GM19351 (cell line): ENCODE results near the gene WBP2NL.

Experiments used
- ATAC-seq: cut with Tn5 transposase; IDR thresholded peaks from one replicate; pipeline ENCODE4 v1.9.1; 2021; ENCODE audit warnings: mild to moderate bottlenecking, moderate library complexity; ENCODE audit not compliant: unreplicated experiment

The WBP2NL gene

DNA sequence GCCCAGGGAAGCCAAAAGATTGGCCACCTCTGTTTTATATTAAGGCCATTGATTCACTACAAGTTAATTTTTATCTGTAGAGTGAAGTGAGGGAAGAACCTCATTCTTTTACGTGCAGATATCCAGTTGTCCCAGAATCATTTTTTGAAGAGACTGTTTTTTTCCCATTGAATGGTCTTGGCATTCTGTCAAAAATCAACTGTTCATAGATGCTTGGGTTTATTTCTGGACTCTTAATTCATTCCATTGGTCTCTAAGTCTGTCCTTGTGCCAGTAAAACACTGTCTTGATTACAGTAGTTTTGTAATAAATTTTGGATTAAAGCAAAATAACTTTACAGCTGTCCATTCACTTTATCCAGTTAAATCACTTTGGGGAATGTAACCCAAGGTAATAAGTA lies 26.8 kb downstream of the WBP2NL start:
- ATAC-seq = no peak

DNA sequence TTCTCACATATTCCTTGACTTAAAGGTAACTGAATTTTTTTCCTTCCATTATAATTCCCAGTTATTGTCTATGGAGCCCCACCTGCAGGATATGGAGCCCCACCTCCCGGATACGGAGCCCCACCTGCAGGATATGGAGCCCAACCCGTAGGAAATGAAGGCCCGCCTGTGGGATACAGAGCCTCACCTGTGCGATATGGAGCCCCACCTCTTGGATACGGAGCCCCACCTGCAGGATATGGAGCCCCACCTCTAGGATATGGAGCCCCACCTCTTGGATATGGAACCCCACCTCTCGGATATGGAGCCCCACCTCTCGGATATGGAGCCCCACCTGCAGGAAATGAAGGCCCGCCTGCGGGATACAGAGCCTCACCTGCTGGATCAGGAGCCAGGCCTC lies 28.1 kb downstream of the WBP2NL start:
- ATAC-seq = no peak

DNA sequence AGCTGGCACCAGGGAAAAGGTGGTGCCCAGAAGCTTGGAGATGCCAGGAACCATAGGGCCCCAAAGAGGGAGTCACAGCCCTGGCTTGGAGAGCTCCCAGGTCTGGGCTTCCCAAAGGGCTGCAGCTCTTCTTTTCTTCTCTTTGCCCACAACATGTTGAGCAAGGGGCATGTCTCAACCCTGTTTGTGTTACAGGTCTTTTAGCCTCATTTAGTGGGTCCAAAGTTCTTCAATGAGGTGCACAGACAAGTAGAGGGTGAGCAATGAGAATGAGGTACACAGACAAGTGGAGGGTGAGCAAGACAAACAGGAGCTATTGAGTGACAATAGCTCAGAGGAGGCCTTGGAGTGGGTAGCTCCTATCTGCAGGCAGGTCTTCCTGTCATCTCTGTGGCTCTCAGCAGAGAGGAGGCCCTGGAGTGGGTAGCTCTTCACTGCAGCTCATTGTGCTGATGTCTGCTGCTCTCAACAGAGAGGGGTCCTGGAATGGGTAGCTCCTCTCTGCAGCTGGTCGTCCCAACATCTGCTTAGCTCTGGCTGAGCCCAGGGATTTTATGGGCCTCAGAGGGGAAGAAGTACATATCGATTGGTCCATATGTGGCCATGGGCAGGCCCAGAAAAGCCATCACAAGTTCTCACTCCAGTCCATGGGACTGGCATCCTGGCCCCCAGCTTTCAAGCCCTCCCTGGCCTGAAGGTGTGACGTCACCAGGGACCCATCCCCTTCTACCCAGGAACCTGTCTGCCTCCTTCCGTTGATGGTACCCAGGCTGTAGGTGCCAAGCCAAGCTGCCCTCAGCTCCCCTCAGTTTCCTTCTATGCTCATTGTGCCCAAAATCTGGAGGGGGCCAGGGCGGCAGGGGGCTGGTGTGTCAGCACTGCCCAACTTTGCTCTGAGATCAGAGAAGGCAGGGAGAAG lies 34.9 kb downstream of the WBP2NL start:
- ATAC-seq = no peak

DNA sequence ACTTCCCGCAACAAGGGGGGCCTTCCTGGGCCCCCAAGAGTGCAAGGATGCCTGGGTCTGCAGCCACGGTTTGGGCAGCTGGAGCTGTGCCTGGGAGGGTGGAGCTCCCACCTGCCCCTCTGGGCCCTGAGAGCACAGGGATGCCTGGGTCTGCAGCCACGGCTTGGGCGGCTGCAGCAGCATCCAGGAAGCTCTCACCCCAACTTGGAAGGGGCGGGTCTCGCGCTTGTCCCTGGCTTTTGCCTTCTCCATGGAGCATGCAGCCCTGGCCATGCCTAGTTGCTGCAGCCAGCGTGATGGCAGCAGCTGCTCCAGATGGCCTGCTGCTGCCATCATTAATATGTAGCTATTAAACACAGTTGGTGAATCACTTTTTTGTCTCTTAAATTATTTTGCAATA lies 36.7 kb downstream of the WBP2NL start:
- no peak for ATAC-seq

DNA sequence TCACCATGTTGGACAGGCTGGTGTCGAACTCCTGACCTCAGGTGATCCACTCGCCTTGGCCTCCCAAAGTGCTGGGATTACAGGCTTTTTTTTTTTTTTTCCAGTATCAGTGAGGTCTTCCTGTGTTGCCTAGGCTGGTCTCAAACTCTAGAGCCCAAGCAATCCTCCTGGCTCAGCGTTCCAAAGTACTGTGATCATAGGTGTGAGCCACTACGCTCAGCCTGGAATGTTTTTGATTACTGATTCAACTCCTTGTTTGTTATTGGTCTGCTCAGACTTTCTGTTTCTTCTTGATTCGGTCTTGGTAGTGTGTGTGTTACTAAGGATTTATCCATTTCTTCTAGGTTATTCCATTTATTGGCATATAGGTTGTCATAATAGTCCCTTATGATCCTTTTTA lies 40.7 kb downstream of the WBP2NL start:
- ATAC-seq = no peak

DNA sequence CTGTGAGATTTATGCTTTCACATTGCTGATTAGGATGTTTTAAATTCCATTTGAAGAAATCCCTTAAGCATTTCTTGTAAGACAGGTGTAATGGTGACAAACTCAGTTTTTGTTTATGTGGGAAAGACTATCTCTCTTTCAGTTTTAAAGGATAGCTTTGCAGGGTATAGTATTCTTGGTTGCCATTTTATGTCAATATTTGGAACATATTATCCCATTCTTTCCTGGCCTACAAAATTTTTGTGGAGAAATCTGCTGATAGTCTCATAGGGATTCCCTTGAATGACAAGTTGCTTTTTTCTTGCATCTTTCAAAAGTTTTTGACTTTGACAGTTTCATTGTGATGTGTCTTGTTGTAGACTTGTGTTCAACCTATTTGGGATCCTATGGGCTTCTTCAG lies 43.2 kb downstream of the WBP2NL start:
- no peak for ATAC-seq

DNA sequence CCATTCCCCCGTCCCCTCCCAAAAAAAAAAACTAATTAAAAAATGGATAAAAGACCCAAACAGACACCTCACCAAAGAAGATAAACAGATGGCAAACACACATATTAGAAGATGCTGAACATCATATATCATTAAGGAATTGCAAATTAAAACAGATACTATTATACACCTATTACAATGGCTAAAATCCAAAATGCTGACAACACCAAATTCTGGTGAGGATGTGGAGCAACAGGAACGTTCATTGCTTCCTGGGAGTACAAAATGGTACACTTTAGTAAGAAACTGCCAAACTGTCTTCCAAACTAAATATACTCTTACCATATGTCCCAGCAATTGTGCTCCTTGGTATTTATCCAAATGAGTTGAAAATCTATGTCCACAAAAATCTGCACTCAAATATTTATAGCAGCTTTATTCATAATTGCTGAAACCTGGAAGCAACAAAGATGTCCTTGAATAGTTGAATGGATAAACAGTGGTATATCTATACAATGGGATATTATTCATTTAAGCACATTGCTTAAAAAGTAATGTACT lies 52.1 kb downstream of the WBP2NL start:
- no peak for ATAC-seq

DNA sequence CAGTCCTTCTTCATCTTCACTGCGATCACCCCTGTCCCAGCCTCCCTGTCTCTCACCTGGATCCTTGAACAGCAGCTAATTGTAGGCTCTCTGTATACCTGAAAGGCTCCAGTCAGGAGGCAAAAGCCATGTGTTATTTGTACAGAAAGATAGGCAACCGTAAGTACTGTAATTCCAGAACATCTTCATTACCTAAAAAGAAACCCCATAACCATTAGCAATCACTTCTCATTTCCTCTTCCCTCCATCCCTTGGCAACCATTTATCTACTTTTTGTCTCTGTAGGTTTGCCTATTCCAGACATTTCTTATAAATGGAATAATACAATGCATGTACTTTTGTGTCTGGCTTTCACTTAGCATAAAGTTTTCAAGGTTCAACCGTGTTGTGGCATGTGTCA lies 54.2 kb downstream of the WBP2NL start:
- no peak for ATAC-seq

DNA sequence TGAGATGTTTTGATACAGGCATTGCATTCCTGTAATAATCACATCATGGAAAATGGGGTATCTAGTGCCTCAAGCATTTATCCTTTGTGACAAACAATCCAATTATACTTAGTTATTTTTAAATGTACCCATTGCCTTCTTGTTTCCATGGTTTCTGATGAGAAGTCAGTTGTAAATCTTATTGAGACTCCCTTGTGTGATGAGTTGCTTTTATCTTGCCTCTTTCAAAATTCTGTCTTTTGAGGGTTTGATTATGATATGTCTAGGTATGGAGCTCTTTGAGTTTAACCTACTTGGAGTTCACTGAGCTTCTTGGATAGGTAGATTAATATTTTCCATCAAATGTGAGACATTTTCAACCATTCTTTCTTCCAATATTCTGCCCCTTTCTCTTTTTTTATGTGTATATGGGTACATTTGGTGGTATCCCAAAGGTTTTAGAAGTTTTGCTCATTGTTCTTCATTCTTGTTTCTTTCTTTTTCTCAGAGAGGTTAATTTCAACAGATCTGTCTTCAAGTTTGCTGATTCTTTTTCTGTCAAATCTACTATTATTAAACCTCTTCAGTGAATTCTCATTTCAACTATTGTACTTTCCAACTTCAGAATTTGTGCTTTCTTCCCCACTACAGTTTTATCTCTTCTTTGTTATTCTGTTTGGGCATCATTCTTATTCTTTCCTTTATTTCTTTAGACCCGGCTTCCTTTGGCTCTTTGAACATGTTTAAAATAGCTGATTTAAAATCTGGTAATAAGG lies 58.3 kb downstream of the WBP2NL start:
- ATAC-seq = no peak

DNA sequence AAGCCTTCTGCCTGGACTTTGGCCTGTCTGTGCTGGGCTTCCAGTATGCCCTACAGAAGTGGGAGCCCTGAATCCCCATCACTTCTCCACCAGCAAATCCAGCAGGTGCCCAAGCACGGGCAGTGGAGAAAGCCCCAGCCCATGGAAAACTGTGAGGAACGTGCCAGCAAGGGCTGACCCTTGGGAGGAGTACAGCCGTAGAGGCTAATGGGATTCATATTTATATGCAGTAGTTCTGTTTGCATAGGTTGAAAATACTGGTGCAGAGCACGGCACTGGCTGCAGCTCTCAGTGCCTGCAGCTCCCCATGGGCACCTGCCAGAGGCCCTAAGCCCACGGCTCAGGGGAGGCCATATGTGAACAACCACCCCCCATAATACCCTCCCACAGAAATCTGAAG lies 61.9 kb downstream of the WBP2NL start:
- ATAC-seq = no peak

DNA sequence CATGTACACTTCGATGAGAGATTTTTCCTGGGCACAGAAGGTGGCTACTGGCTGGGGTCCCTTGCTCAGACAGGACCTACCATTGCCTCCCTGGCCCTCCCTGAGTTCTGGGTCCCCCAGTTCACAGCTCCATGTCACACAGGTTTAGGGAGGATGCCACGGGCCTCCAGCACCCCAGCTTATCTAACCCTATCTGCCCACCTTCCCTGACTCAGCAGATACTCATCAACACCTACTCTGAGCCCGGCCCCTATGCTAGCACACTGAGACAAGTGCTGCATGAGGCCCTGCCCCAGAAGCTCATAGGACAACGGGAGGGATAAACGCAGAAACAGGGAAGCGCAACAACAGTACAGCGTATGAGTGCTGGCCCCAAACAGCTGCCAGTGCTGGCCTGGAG lies 62.5 kb downstream of the WBP2NL start:
- no peak for ATAC-seq

DNA sequence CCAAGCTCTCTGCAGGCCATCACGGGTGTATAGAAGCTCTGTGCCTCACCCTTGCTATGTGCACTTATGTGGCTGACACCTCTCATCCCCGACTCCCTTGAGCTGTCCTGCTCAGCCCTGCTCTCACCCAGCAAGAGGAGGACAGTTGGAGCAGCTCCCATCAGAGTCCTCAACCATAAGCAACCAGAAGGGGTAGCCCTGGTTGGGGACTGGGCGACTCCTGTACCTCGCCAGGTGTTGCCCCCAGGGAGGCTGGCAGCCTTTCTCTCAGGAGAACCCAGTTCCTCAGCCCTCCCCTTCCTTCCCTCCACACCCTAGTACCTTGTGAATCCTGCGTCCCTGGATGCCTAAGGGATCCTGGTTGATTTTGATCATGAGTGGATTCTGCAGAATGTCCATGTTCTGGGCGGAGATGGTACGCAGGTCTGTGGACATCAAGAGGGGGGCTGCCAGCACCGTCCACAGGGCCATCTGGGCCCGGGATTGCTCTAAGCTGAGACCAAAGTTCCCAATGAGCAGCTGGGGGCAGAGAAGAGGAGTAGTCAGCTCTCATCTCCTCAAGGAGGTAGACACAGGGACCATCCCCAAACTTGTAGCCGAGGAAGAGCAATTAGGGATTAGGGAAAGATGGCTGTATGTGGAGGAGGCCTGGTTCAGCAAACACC lies 64.0 kb downstream of the WBP2NL start:
- ATAC-seq = no peak

DNA sequence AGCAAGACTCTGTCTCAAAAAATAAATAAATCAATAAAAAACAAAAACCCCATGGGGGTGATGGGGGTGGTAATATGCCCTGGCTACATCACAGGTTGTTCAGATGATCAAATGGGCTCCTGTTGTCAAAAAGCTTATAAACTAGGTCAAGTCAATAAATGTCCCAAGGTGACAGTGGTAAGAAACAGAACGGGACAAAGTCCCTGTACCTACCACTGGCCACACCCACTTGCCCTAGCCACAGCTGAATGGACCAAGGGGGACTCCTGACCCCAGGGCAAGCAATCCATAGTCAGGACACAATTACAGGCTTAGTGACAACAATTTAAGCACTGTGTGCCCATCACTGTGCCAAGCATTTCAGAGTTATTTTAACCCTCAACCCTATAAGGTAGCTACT lies 66.0 kb downstream of the WBP2NL start:
- ATAC-seq = no peak

DNA sequence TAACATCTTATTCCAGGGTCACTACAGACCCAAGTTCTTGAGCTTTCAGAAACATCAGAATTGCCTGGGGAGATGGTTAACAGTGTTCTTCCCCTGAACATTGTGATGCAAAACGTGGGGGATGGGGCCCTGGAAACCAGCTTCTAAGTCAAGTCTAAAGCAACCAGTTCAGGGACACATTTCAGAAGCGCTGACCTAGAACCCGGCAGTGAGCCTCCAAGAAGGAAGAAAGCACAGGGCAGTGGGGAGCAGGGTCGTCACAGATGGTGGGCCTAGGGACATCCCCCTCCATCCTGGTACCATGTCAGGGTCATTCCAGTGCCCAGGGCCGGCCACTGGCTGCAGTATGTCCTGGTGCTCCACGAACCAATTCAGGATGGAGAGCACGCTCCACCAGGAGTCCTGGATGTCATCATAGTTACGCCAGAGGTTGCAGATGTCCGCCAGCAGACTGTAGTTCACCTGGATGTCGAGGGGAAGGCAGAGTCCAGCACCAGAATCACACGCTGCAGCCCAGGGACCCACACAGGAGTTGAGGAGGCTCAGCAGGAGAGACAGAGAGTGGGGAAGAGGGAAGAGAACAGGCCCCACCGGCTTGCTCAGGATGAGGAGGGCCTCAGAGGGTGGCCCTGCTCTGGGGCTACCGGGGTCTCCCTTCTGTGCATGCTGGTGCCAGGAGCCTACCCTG lies 67.0 kb downstream of the WBP2NL start:
- no peak for ATAC-seq

DNA sequence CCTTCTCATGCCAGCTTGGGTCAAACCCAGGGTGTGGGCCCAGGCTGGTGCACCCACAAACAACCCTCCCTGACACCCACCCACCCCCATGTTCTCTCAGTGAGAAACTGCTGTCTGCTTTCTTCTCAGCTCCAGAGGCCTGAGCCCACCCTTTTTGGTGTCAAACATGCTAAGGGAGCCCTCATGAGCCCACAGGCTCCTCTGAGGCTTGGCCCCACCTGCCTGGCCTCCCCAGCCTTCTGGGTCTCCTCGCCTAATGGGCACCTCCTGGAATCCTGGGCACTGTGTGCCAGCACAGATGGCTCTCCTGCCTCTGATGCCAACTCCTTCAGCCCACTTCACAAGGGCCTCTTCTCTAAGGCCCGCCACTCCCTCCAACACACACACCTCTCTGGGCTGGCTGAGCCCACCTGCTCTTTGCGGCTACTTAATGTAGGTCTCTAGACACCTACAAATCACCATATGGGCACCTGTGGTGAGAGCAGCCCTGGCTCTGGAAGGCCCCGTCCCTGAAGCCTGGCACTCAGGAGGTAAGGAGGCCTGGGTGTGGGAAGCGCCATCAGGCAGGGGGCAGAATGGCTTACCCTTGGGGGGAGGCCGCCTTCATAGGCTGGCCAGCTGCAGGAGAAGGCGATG lies 67.7 kb downstream of the WBP2NL start:
- ATAC-seq = no peak

DNA sequence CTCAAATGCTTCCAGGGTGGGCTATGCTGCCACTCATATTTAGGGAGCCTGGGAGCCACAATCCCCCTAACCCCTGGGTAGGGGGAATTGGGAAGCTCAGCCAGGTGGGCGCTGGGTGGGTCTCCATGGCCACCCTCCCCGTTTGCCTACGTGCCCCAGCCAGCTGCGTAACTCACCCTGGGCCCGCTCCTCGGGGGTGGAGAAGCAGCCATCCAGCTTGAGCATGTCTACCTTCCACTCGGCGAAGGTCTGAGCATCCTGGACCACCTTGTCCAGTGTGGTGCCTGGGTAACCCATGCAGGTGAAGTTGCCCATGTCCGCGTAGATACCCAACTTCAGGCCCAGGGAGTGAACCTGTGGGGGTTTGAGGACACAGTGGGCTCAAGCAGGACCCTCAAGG lies 68.3 kb downstream of the WBP2NL start:
- ATAC-seq = no peak

DNA sequence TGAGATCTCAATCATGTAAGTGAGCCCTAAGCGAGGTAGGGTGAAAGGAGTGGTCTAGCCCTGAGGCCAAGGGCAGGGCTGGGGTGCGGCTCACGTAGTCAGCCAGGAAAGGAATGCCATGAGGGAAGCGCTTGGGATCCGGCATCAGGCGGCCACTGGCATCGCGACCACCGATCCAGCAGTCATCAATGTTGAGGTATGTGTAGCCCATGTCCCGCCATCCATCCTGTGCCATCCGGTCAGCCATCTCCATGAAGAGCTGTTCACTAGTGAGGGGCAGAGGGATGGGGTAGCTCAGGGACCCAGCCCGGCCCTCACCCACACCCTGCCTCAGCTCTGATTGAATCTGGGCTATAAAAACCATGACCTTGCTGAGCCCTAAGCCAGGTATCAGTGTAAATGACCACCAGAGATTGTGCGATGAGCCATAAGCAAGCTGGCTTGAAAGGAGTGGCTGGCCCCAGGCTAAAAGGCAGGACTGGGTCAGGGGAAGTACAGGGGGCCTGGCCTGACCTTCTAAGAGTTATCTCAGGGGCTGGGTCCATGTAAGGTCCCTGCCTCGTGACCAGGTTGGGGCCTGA lies 69.2 kb downstream of the WBP2NL start:
- ATAC-seq = no peak

DNA sequence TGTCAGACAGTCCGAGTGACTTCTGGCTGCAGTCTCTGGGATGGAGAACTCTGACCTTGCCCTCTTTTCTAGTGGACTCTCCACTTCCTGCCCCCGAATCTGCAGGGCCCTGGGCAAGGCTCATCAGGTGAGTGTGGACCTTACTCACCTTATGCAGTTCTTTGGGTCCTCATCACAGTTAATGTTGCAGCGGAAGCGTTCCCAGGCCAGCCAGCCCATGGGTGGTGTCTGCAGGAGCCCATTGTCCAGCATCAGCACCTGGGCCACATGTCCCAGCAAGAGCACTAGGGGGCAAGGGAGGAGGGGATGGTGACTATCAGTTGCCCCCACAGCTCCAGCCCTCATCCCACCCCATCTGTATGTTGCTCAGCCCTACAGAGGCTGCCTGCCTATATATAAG lies 69.7 kb downstream of the WBP2NL start:
- ATAC-seq = no peak

DNA sequence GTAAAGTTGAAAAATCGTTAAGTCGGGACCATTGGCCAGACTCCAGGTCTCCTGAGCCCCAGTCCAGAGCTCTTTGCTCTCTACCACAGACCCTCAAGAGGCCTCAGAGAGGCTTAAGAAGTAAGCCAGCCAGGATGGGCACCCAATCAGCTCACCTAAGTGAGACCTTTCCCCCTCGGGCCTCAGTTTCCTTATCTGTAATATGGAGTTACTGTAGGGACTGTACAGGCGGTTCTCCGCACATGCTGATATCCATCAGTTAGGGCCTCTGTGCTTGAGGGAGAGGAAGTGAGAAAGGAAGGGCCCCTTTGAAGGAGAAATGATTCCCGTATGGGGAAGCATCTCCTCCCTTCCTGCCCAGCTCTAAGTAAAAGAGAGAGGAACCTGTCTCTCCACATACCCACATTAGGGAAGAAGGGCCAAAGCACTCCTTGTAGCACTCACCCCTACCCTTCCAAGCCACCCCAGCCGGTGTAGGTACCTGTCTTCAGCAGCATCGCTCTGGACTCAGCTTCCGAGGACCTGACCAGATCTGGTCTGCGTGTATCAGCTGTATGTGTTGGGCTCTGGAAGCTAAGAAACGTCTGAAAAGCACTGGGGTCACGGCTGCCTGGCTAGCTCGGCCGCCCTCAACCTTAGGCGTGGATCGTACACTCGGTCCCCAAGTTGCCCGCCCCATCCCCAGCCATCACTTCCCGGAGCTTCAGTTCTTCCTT lies 71.4 kb downstream of the WBP2NL start:
- ATAC-seq = peak; percentile 19
